HG02798 (cell line): ENCODE measurements around the gene SRSF10.
"Not testable (repeated sequence)": the region's sequence is repeated elsewhere in the genome, so short reads cannot be mapped to it uniquely, and the experiment has no call there.

Experiments used
- ATAC-seq: cut with Tn5 transposase; IDR thresholded peaks from one replicate; pipeline ENCODE4 v1.9.1; 2021; ENCODE audit warnings: mild to moderate bottlenecking; ENCODE audit not compliant: unreplicated experiment, poor library complexity

SRSF10 gene

DNA sequence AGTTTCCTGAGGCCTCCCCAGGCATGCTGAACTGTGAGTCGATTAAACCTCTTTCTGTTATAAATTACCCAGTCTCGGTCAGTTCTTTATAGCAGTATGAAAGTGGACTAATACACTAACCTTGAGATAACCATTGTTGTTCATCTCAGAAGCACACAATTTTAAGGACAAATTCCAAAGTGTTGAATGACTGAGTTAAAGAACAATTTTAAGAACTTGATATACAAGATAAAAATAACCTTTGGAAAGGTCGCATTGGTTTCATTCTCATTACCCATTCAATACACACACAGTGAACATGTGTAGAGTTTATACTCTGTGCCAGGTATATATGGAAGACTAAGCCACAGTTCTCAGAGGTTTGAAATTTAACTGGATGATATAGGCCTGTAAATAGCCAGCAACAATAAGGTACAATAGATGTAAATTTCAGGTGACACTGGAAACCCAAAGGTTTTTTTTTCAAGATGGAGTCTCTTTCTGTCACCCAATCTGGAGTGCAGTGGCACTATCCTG lies 19.1 kb upstream of the SRSF10 start:
- no peak for ATAC-seq

DNA sequence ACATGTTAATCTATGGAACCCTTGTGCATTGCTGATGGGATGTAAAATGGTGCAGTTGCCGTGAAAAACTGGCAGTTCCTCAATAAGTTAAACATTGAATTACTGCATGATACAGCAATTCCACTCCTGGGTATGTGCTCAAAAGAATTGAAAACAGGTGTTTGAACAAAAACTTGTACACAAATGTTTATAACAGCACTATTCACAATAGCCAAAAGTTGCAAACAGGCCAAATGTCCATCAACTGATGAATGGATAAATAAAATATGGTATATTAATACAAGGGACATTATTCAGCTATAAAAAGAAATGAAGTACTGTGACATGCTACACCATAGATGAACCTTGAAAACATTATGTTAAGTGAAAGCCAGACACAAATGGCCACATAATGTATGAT lies 17.7 kb upstream of the SRSF10 start:
- no peak for ATAC-seq

DNA sequence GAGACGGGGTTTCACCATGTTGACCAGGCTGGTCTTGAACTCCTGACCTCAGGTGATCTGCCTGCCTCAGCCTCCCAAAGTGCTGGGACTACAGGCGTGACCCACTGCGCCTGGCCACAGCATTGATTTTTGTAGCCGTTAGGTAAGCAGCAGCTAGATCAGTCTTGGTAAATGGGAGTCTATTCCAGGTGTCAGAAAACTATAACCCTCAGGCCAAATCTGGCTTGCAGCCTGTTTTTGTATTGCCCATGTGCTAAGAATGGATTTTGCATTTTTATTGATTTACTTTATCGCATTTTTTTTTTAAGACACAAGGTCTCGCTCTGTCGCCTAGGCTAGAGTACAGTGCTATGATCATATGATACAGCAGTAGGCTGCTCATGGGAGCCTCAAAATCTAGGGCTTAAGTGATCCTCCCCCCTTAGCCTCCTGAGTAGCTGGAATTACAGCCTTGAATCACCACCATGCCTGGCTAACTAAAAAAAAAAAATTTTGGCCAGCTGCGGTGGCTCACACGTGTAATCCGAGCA lies 16.6 kb upstream of the SRSF10 start:
- no peak for ATAC-seq

DNA sequence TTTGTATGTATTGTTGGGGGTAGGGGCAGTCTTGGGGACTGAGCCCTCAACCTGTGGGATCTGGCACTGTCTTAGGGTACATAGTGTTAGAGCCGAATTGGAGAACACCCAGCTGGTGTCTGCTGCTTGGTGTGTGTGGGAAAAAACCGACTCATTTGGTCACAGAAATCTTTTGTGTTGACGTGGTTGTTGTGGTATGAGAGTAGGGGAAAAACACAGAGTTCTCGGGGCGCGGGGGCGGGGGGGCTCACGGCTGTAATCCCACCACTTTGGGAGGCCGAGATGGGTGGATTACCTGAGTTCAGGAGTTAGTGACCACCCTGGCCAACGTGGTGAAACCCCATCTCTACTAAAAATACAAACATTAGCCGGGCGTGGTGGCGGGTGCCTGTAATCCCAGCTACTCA lies 15.3 kb upstream of the SRSF10 start:
- no peak for ATAC-seq

DNA sequence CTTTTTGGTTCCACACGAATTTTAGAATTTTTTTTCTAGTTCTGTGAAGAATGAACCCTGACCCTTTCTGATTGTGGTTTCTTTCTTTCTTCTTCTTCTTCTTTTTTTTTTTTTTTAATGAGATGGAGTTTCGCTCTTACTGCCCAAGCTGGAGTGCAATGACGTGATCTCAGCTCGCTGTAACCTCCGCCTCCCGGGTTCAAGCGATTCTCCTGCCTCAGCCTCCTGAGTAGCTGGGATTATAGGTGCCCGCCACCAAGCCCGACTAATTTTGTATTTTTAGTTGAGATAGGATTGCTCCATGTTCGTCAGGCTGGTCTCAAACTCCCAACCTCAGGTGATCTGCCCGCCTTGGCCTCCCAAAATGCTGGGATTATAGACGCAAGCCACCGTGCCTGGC lies 11.9 kb upstream of the SRSF10 start:
- not testable (repeated sequence) for ATAC-seq

DNA sequence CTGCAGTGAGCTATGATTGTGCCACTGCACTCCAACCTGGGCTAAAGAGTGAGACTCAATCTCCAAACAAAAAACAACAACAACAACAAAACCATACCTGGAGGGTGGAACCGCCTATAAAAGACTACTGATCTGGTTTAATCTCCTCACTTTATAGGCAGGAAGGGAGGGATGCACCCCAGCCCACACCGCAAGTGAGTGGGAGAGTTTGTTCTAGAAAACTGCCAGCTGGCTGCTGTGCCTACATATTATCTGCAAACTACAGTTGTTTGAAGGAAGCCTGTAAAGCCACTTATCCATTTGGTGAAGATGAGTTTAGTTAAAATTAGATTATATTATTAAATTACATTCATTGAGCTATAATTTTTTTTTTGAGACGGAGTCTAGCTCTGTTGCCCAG lies 9.1 kb upstream of the SRSF10 start:
- no peak for ATAC-seq

DNA sequence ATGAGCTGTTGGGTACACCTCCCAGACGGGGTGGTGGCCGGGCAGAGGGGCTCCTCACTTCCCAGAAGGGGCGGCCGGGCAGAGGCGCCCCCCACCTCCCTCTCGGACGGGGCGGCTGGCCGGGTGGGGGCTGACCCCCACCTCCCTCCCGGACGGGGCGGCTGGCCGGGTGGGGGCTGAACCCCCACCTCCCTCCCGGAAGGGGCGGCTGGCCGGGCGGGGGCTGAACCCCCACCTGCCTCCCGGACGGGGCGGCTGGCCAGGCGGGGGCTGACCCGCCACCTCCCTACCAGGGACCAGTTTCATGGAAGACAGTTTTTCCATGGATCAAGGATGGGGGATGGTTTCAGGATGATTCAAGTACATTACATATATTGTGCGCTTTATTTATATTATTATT lies 6.9 kb upstream of the SRSF10 start:
- ATAC-seq: not testable (repeated sequence)

DNA sequence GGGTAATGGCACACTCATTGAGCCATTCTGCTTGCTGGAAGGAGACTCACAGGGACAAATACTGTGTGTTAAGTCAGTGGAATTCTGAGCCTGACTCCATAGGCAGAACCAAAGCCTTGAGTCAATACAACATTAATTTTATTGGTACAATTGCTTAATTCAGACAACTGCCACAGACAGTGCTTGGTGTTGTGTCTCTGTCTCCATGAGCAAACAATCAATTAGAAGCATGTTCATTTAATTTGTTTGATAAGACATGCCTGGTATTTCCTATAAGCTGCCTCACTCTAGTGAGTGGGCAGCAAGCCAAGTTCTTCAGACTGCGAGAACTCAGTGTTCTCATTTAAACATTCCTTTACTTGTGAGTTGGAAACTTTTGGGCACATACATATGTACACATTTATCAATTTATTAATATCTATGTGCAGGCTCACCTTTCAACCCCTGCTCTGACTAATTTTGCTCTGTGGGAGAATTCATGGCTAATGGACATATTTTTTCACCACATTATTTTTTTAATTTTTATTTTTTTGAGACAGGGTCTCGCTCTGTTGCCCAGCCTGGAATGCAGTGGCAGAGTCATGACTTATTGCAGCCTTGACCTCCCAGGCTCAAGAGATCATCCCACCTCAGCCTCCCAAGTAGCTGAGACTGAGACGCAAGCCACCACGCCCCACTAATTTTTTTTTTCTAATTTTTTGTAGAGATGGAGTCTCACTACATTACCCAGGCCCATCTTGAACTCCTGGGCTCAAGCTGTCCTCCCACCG lies 4.5 kb upstream of the SRSF10 start:
- no peak for ATAC-seq

DNA sequence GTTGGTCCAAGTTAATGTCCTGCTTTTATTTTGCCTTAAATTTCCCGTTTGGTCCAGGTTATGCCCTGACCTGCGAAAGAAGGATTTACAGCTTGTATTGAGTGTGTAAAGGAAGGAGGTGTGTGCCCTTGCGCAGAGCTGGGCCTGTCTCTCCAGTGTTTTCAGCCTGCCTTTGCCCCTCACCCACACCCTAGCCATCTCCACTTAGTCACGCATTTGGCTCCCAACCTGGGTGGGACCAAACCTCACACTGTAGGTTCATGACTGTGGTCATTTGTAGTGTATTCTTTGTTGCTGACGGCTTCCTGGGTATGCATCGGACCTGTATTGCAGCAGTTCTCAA lies 572 bp upstream of the SRSF10 start:
- no peak for ATAC-seq

DNA sequence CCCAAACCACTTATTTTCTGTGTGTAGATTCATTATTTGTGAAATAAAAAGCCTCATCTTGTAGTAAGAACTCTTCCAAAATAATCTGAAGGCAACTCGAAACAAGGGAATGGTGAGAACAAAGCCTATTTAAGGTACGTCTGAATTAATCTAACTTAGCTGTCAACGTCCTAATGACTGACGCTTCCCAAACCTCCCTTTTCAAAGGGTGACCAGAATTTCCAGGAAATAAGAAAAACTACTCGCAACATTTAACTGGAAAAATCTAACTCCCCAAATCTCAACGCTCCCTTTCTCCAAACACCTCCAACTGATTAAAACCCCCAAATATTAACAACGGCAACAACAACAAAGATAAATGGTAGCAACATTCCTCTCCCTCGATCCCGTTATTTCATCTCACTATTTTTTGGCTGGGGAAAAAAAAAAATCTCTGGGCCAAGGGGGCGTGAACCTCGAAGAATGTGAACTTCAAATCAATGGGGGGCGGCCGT lies 693 bp downstream of the SRSF10 start:
- ATAC-seq: no peak

DNA sequence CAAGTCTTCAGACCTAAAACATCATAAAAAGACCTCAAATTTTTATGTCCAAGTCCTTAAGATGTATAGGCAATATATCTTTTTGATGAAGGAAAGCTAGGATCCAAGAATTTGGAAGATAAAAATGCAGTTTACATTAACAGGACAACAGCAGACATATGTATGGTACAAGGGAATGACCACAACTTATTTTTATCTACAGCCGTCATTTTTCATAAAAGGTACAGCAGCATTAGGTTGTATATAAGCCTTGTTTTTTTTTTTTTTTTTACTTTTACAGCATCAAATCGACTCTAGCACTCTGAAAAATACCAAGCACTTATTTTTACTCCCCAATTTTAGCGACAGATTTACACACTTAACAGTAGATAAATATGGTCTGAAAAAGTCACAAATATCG lies 1.3 kb downstream of the SRSF10 start:
- no peak for ATAC-seq

DNA sequence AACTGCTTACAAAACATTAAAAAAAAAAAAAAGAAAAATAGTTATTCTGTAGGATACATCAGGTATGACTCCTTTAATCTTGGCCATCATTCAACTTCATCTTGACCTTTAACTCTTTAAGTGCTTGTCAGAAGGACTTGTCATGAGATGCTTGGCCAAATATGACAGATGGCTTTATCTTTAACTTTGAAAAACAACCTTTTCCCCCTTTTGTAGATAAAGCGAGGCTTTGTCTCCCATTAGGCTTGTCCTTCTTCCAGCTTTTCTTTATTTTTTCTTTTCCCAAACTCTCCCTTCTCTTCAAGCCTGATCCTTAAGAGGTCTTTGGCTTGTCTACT lies 2.3 kb downstream of the SRSF10 start:
- no peak for ATAC-seq

DNA sequence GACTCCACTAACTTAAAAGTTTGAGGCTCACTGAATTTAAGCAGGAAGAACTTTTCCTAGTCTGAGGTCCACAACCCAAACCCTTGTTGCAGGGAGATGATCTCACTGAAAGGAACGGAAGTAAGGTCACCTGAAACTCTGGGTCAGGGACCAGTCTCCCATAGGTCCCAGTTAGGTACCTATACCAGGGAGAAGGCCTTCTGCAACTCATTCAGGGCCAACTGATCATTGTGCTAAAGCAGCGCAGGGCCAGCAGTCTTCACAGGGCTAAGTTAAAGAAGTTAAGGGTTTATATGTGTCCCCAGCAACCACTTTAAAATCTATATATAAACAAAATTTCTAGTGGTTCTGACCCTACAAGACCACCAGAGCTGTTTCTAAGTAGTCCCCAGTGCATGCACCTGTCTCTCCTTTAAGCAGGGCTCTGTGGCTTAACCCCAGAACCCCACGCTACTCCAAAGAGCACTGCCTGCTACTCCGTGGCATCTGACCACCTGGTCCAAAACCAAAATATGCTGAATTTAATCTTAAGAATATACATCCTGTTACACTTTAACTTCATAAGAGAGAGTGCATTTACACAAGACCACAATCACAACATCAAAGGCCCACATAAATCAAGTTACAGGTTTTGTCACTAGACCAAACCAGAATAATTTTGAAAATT lies 2.8 kb downstream of the SRSF10 start:
- ATAC-seq: no peak

DNA sequence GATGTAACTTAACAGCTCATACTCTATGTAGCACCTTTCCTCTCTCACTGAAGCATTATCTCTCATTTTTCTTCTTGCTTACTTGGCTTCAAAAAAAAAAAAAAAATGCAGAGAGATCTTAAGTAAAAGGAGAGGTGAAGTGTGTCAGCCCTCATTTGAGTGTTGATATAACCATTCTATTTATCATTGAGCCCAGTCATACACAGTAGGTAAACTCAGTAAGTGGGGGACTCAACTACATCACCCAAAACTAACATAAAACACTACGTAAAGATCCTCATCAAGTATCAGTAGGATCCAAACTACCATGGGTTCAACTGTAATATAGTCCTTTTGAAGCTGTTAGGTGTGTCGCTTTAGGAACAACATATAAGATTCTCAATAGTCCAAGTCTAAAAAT lies 12.3 kb downstream of the SRSF10 start:
- no peak for ATAC-seq

DNA sequence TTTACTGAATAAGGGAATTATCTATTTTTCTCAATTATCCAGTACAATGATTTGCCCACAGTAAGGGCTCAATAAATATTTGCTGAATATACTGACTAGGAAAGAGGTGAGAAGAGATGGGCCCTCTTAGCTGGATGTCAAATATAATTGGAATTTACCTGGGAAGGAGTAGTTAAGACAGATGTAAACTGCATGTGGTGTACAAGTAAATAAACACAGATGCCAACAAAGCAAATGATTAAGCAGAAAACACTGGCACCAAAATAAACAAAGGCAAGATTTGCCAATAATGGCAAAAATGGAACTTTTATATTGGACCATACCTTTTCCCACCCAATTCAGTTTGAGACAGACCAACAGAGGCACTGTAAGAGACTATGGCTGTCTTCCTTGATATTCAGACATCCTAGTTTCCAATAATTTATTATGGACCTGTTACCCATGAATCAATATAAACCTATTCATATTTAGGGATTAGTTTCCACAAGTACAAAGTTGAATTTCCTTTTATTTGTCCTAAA lies 13.1 kb downstream of the SRSF10 start:
- no peak for ATAC-seq

DNA sequence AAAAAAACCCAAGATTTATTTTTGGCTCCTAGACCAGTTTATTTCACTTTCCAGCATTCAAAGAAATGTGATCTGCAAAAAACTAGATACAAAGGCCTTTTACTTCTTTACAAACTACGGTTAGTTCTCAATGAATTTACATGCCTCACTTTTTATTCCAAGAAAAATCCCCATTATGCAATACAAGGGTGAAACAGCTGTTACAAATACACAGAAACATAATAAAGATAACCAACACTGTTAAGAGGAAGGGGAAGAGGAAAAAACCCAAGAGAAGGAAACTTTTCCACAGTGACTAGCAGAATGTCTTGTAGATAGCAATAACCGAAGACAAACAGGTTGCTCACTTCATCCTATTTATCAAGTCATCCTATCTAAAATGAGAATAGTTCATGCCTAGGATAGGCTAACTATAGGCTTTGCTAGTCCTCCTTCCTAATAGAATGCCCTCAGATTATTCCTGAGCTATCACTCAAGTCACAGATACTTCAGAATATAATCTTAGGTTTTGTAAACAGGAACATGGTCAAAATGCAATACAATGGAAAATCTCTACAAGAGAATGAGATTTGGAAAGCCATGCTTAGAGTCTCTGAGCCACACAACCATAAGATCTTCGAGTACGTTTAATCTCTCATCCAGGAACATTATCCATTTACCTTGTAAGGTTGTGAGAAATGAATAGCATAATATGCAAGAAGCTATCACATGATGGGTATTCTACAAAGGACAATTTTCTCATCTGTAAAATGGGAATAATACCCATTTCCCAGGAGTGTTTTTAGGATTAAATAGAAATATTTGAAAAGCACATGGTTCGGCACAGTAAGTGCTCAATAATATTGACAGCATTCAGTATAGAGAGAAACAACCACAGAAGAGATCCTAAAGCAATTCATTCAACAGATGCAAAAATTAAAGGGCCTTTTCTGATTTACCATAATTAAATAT lies 15.1 kb downstream of the SRSF10 start:
- no peak for ATAC-seq

DNA sequence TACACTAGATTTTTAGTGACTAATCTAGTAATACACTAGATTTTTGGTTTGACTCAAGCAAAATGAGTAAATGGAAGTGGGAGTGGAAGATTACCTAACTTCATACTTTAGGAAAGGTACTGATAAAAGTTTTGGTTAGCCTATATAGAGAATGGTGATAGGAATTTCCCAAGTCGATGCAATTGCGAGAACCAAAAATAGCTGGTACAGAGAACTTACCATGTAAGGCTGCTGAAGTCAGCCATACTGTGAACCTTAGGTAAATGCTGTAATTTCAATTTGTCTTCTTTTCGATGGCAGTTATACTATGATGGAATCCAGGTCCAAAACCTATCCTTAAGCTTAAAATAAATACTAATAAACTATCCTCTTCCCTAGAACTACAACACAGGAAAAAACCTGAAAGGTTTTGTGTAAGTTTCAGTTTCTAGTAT lies 15.9 kb downstream of the SRSF10 start:
- ATAC-seq: no peak

DNA sequence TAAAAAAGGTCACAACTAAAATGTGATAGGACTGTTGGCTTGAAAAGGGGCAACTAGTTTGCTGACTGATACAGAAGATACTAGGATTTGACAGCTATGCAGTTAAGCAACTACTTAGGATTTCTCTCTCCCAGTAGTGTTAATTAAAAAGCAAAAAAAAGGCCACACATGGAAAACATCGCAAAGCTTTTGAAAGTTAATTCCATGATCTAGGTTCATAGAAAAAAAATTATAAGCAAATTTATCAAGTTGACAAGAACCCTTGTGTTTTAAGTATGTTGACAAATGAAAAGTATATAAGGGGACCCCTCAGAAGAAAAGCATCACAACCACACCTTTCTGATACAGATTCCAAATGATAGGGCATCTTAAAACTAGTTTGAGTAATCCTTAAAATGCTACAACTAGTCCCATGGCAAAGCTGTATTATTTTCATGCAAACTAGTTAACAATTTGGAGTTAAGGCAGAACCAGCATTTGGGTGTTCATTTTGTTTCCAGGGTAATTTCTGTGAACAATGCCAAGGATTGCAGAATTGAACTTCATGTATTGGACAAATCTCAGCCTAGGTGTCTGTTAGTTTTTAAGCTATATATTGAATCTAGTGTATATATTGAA lies 16.4 kb downstream of the SRSF10 start:
- no peak for ATAC-seq

DNA sequence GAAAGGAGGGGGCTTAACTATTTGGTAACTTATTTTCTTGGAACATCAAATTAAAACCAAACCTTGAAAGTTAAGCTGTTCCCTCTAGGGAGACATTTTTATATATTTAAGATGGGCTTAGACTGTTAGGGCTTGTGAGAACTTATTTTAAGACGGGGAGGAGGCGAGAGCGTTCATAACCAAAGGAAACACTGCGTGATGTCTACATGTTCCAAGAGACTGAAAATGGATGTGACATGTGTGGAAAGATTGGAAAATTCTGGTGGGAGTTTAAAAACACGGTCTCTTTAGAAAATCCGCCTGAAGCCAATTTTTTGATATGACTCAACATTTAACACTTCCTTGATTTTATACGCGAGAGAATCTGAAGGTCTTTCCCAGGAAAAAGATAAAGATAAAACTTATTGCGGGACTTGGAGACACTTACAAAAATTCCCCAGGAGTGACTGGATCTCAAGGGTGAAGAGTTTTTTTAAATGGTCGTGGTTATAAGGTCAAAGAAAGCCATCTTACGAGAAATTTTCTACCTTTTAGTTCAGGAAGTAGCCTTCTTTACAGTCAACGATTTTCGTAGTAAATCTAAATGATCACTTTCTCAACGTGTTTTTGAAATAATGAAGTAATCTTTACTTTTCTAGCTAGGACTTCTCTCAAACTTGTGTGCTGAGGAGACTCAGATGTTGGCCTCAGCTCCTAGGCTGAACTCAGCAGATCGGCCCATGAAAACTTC lies 19.7 kb downstream of the SRSF10 start:
- ATAC-seq: no peak
